Measurements from ENCODE around the gene RTP5.

The RTP5 gene

DNA sequence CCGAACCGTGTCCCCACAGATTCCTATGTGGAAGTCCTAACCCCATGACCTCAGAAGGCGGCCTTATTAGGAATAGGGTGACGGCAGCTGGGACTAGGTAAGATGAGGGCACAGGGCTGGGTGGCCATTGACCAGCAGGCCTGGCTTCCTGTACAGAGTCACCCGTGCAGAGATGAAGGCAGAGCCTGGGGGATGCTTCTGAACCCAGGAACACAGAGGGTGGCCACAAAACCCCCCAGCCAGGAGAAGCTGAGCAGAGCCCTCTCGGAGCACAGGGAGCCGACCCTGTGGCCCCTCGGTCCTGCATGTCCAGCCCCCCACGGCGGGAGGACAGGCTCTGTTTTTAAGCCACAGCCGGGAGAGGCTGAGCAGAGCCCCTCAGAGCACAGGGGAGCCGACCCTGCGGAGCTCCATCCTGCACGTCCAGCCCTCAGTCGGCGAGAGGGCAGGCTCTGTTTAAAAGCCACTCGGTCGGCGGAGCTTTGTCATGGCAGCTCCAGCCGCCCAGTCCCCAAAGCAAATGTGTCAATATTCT lies 13.6 kb upstream of the RTP5 start:
- no peaks in the 10 kb centered on the region for H3K9me3 ChIP-seq (ENCODE audit: severe bottlenecking)
- no peak overlapping the region for H3K4me3 ChIP-seq (ENCODE audit: severe bottlenecking)
- TF ChIP-seq, protein P1, sequence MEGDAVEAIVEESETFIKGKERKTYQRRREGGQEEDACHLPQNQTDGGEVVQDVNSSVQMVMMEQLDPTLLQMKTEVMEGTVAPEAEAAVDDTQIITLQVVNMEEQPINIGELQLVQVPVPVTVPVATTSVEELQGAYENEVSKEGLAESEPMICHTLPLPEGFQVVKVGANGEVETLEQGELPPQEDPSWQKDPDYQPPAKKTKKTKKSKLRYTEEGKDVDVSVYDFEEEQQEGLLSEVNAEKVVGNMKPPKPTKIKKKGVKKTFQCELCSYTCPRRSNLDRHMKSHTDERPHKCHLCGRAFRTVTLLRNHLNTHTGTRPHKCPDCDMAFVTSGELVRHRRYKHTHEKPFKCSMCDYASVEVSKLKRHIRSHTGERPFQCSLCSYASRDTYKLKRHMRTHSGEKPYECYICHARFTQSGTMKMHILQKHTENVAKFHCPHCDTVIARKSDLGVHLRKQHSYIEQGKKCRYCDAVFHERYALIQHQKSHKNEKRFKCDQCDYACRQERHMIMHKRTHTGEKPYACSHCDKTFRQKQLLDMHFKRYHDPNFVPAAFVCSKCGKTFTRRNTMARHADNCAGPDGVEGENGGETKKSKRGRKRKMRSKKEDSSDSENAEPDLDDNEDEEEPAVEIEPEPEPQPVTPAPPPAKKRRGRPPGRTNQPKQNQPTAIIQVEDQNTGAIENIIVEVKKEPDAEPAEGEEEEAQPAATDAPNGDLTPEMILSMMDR (IDR thresholded peaks at IDR 0.05; ENCODE audit: poor library complexity, severe bottlenecking): no peak
- H3K4me1 ChIP-seq (ENCODE audit: insufficient read depth, poor library complexity, severe bottlenecking): no peaks in the 10 kb centered on the region
- H3K27ac ChIP-seq (ENCODE audit: poor library complexity, severe bottlenecking): no peak overlapping the region
- peak; percentile 50 for DNase-seq (ENCODE audit: low spot score)
- no peaks in the 10 kb centered on the region for H3K27me3 ChIP-seq (ENCODE audit: insufficient read depth, poor library complexity, severe bottlenecking)
- no peak for ATAC-seq (ENCODE audit: low read depth)
- H3K36me3 ChIP-seq (ENCODE audit: low read depth): no peaks in the 10 kb centered on the region

DNA sequence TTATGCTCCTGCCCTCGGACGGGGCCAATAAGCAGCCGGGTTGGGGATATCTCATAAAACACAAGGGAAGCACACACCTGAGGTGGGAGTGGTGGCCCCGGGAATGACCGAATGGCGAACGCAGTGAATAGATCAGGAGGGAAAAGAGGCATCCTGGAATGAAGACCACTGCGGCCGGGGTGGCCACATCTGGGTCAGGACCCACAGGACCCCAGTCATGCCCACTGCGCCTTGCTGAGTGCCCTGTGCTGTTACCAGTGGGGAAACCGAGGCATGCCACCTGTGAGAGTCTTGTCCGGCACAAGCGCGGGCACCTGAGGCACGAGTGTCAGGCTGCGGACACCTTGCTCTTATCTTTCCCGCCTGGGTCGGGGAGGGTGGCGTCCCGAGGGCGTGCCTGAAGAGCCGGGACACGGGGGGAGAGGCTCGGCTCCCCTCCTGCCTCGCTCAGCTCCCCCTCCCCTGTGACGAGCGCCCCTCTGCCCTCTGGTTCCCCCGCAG lies 12.4 kb upstream of the RTP5 start:
- no peak for ATAC-seq (ENCODE audit: low read depth)
- H3K4me1 ChIP-seq (ENCODE audit: insufficient read depth, poor library complexity, severe bottlenecking): no peaks in the 10 kb centered on the region
- H3K27me3 ChIP-seq (ENCODE audit: insufficient read depth, poor library complexity, severe bottlenecking): no peaks in the 10 kb centered on the region
- TF ChIP-seq, protein P1 (IDR thresholded peaks at IDR 0.05; ENCODE audit: poor library complexity, severe bottlenecking): no peak
- no peaks in the 10 kb centered on the region for H3K36me3 ChIP-seq (ENCODE audit: low read depth)
- peak; percentile 57 for DNase-seq (ENCODE audit: low spot score)
- no peak overlapping the region for H3K4me3 ChIP-seq (ENCODE audit: severe bottlenecking)
- H3K27ac ChIP-seq (ENCODE audit: poor library complexity, severe bottlenecking): no peak overlapping the region
- no peaks in the 10 kb centered on the region for H3K9me3 ChIP-seq (ENCODE audit: severe bottlenecking)

DNA sequence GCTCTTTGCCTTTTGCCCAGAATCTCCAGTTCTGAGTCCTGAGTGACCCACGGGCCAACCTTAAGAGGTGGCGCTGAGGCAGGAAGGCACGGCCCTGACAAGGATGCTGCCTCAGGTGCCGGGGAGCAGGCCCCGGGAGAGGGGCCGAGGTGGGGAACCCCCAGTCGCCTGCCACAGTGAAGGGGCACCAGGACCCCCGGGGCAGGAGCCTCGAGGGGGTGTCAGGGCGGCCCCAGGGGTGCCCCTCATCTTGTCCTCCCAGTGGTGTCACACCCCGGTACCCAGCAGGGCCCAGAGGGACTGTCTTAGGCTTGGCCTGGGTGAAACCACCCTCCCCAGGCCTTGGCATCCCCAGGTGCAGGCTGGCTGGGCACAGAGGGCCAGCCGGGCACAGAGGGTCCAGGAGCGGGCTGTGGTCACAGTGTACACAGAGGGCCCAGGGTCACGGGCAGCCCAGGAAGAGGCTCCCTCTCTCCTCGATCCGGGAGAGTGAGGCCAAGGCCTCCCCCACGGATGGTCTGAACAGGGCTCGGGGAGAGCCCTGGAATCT lies 11.9 kb upstream of the RTP5 start:
- peak; percentile 59 for DNase-seq (ENCODE audit: low spot score)
- no peaks in the 10 kb centered on the region for H3K27me3 ChIP-seq (ENCODE audit: insufficient read depth, poor library complexity, severe bottlenecking)

DNA sequence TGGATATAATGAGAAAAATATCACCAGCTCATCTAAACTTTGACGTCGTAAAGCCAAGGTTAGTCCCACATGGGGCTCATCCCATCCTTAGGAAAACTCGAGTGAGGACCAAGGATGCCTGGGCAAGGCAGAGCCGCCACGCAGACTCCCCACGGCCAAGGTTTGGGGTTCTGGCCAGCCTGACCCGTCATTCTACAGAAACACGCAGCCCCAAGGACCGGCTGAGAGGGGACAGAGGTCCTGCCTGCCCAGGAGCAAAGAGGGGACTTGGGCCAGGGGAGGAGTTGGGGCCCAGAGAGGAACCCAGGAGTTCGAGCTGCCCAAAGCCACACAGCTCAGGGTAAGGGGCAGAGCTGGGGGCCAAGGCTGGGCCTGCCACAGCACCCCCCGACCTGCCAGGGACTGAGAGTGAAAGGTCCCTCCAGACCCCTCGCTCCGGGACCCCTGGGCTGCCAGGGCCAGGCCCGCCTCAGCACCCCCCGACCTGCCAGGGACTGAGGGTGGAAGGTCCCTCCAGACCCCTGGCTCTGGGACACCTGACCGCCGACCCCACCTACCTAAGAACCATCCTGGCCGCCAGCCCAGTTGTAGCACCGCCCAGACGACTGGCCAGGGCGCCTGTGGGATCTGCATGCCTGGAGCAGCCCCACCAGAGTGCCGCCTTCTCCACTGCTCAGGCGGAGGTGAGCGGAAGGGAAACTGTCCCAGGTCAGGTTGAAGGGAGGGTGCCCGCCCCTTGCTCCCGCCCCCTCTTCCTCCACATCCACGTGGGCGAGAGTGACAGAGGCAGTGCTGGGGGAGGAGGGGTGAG lies 11.1 kb upstream of the RTP5 start, which contains the start of gene PDCD1:
Gene PDCD1 (minus strand): TSS at position 689 of the 811 bp plus-strand sequence. CDS start 56 bp downstream, at position 633.
- Histone ChIP-seq H3K4me1 (ENCODE audit: insufficient read depth, poor library complexity, severe bottlenecking) (no peaks in the 10 kb centered on the region), H3K36me3 (ENCODE audit: low read depth) (no peaks in the 10 kb centered on the region), H3K4me3 (ENCODE audit: severe bottlenecking) (no peak within 1 kb of the TSS), H3K27ac (ENCODE audit: poor library complexity, severe bottlenecking) (no peak within 1 kb of the TSS), H3K27me3 (ENCODE audit: insufficient read depth, poor library complexity, severe bottlenecking) (no peaks in the 10 kb centered on the region), H3K9me3 (ENCODE audit: severe bottlenecking) (no peaks in the 10 kb centered on the region)
- TF ChIP-seq, protein P1 (IDR thresholded peaks at IDR 0.05; ENCODE audit: poor library complexity, severe bottlenecking): no peak
- peak; percentile 58 for DNase-seq (ENCODE audit: low spot score)
- no peak for ATAC-seq (ENCODE audit: low read depth)

More for the DNA sequence above, 11.9 kb upstream of the RTP5 start:
- TF ChIP-seq, protein P1 (IDR thresholded peaks at IDR 0.05; ENCODE audit: poor library complexity, severe bottlenecking): no peak
- Histone ChIP-seq H3K36me3 (ENCODE audit: low read depth) (no peaks in the 10 kb centered on the region), H3K9me3 (ENCODE audit: severe bottlenecking) (no peaks in the 10 kb centered on the region), H3K27ac (ENCODE audit: poor library complexity, severe bottlenecking) (no peak overlapping the region), H3K4me1 (ENCODE audit: insufficient read depth, poor library complexity, severe bottlenecking) (no peaks in the 10 kb centered on the region), H3K4me3 (ENCODE audit: severe bottlenecking) (no peak overlapping the region)
- no peak for ATAC-seq (ENCODE audit: low read depth)

Measured in RWPE2 (cell line).